Superior temporal gyrus (tissue), 1 donor: ENCODE data around the gene TYW1.
"Not testable (repeated sequence)": the region's sequence is repeated elsewhere in the genome, so short reads cannot be mapped to it uniquely, and the experiment has no call there.

Experiments used
- DNase-seq: peaks from one replicate; pipeline ENCODE4 v3.0.0-alpha.2; 2016; ENCODE audit errors: extremely low spot score

TYW1 gene

GRCh38 chr7:67248364-67248763 is 251.7 kb downstream of the TYW1 start:
- DNase-seq = not testable (repeated sequence)

GRCh38 chr7:67251986-67252558 is 255.4 kb downstream of the TYW1 start:
- no peak for DNase-seq

GRCh38 chr7:67255076-67255475 is 258.4 kb downstream of the TYW1 start:
- DNase-seq = not testable (repeated sequence)

GRCh38 chr7:67257779-67258178 is 261.1 kb downstream of the TYW1 start:
- not testable (repeated sequence) for DNase-seq

GRCh38 chr7:67259363-67259762 is 262.7 kb downstream of the TYW1 start:
- DNase-seq = not testable (repeated sequence)

- not testable (repeated sequence) for DNase-seq
Observed at GRCh38 chr7:67260166-67260586, 263.5 kb downstream of the TYW1 start.

GRCh38 chr7:67264000-67264399 is 267.4 kb downstream of the TYW1 start:
- not testable (repeated sequence) for DNase-seq

GRCh38 chr7:67266070-67266469 is 269.4 kb downstream of the TYW1 start:
- not testable (repeated sequence) for DNase-seq

- no peak for DNase-seq
Observed at GRCh38 chr7:67267914-67268313, 271.3 kb downstream of the TYW1 start.

GRCh38 chr7:67269916-67270315 is 273.3 kb downstream of the TYW1 start:
- not testable (repeated sequence) for DNase-seq
